NCI-H2081 treated with DMSO at 0.1 percent for 48 hours (cell line): ENCODE data around the gene ZNF678.

ENCODE experiments used
- DNase-seq: peaks from one replicate; lab custom pipeline; 2025; lab: John Stamatoyannopoulos, UW

Gene ZNF678

GRCh38 chr1:227563324-227564201 lies at the start of gene ZNF678:
Gene ZNF678, plus strand, starts transcription at chr1:227563556. Its CDS starts 87,436 bp downstream, at chr1:227650992.
- DNase-seq, result peak; percentile 96

- no peak for DNase-seq
Measured at GRCh38 chr1:227518876-227519275, 44.5 kb upstream of the ZNF678 start.

GRCh38 chr1:227521782-227522181 lies 41.6 kb upstream of the ZNF678 start:
- DNase-seq, result no peak

- no peak for DNase-seq
Measured at GRCh38 chr1:227526524-227526923, 36.8 kb upstream of the ZNF678 start.

- no peak for DNase-seq
Measured at GRCh38 chr1:227532019-227532619, 31.2 kb upstream of the ZNF678 start.

GRCh38 chr1:227540170-227541098 lies 22.9 kb upstream of the ZNF678 start:
- no peak for DNase-seq

GRCh38 chr1:227541129-227541528 lies 22.2 kb upstream of the ZNF678 start:
- no peak for DNase-seq

GRCh38 chr1:227541796-227542152 lies 21.6 kb upstream of the ZNF678 start:
- no peak for DNase-seq

- DNase-seq, result peak; percentile 29
Measured at GRCh38 chr1:227542153-227543120, 20.9 kb upstream of the ZNF678 start.

- DNase-seq, result no peak
Measured at GRCh38 chr1:227543283-227544066, 19.9 kb upstream of the ZNF678 start.

GRCh38 chr1:227544067-227545050 lies 19.0 kb upstream of the ZNF678 start:
- DNase-seq, result no peak

GRCh38 chr1:227545361-227545760 lies 18.0 kb upstream of the ZNF678 start:
- no peak for DNase-seq

- DNase-seq, result no peak
Measured at GRCh38 chr1:227546059-227546458, 17.3 kb upstream of the ZNF678 start.

GRCh38 chr1:227546598-227547309 lies 16.6 kb upstream of the ZNF678 start:
- DNase-seq, result no peak

- no peak for DNase-seq
Measured at GRCh38 chr1:227547310-227548118, 15.8 kb upstream of the ZNF678 start.

GRCh38 chr1:227548119-227548397 lies 15.3 kb upstream of the ZNF678 start:
- DNase-seq, result no peak

GRCh38 chr1:227548448-227548847 lies 14.9 kb upstream of the ZNF678 start:
- DNase-seq, result no peak

GRCh38 chr1:227549892-227550291 lies 13.5 kb upstream of the ZNF678 start:
- DNase-seq, result no peak
